H1 (cell line): Measurements from ENCODE around the gene MCF2L2.

Experiments used
- ASH2L ChIP-seq: fragments of 200-600, 300-600 bp; sonication (generic); IDR thresholded peaks from one replicate; pipeline ENCODE4 v1.7.1; 2017; ENCODE audit warnings: low read length
- CEBPB ChIP-seq: IDR thresholded peaks from 2 replicates; pipeline ENCODE4 v1.6.1; 2012; ENCODE audit warnings: low read depth, low read length
- CTCF ChIP-seq, 3 experiments: IDR thresholded peaks; 1 replicate in 2 of 3; 2 replicates in 1 of 3; pipeline versions ENCODE4 v1.5.1 to v1.6.1; 2011; ENCODE audit warnings: low read length in 3 of 3, mild to moderate bottlenecking in 3 of 3, inconsistent platforms in 2 of 3, low read depth in 1 of 3, moderate library complexity in 1 of 3; ENCODE audit not compliant: insufficient read depth in 1 of 3; ENCODE audit errors: control extremely low read depth in 1 of 3
- EP300 ChIP-seq, 2 experiments: IDR thresholded peaks; 1 replicate in 1 of 2; 2 replicates in 1 of 2; pipeline ENCODE4 v1.6.1; 2011 to 2012; ENCODE audit warnings: low read depth in 2 of 2, low read length in 2 of 2, mild to moderate bottlenecking in 2 of 2, borderline replicate concordance in 1 of 2, inconsistent platforms in 1 of 2, moderate library complexity in 1 of 2
- GTF2F1 ChIP-seq: IDR thresholded peaks from 2 replicates; pipeline ENCODE4 v1.6.1; 2012; ENCODE audit warnings: low read depth, low read length, improper control_type of control experiment, borderline replicate concordance
- KDM1A ChIP-seq: fragments of 200-600, 300-600 bp; sonication (generic); IDR thresholded peaks from 2 replicates; pipeline ENCODE4 v1.7.1; 2016; ENCODE audit warnings: mild to moderate bottlenecking, low read length, borderline replicate concordance
- PHF8 ChIP-seq: fragments of 200-600 bp; sonication (generic); conservative IDR thresholded peaks from 2 replicates; pipeline ENCODE4 v1.7.1; 2012; ENCODE audit warnings: low read depth, mild to moderate bottlenecking, inconsistent platforms, low read length, moderate library complexity
- POLR2A ChIP-seq, 2 experiments: IDR thresholded peaks; 1 replicate in 1 of 2; 2 replicates in 1 of 2; pipeline ENCODE4 v1.6.1; 2011; ENCODE audit warnings: low read depth in 2 of 2, low read length in 2 of 2, mild to moderate bottlenecking in 2 of 2; ENCODE audit errors: control extremely low read depth in 1 of 2
- POLR2AphosphoS5 ChIP-seq: IDR thresholded peaks from 2 replicates; pipeline ENCODE4 v1.6.1; 2011; ENCODE audit warnings: low read depth, low read length
- RAD21 ChIP-seq, 2 experiments: IDR thresholded peaks in 1 of 2; conservative IDR thresholded peaks in 1 of 2; 2 replicates each; pipeline ENCODE4 v1.6.1; 2011; ENCODE audit warnings: low read depth in 2 of 2, low read length in 2 of 2, improper control_type of control experiment in 1 of 2, inconsistent platforms in 1 of 2, mild to moderate bottlenecking in 1 of 2, moderate library complexity in 1 of 2
- RFX5 ChIP-seq: IDR thresholded peaks from 2 replicates; pipeline ENCODE4 v1.6.1; 2011; ENCODE audit warnings: low read depth, low read length, improper control_type of control experiment, borderline replicate concordance
- TF ChIP-seq, protein P1 (sequence below): IDR thresholded peaks from 2 replicates; pipeline ENCODE4 v1.6.1; 2011; ENCODE audit warnings: low read depth, mild to moderate bottlenecking, low read length; ENCODE audit not compliant: insufficient read depth

GRCh38 chr3:183181606-183182005, 246.8 kb downstream of the MCF2L2 start:
- TF ChIP-seq ASH2L, result no peak
- TF ChIP-seq CTCF (IDR thresholded peaks at IDR 0.05; ENCODE audit: control extremely low read depth in 1 of 3, insufficient read depth in 1 of 3, low read depth in 1 of 3, low read length in 3 of 3), result no peak
- TF ChIP-seq KDM1A, result no peak
- no peak for TF ChIP-seq RFX5
- TF ChIP-seq PHF8, result no peak
- no peak for TF ChIP-seq POLR2A (IDR thresholded peaks at IDR 0.05; ENCODE audit: control extremely low read depth in 1 of 2, low read depth in 2 of 2, low read length in 2 of 2)
- no peak for TF ChIP-seq POLR2AphosphoS5
- no peak for TF ChIP-seq EP300 (IDR thresholded peaks at IDR 0.05; ENCODE audit: borderline replicate concordance in 1 of 2, low read depth in 2 of 2, low read length in 2 of 2)
- no peak for TF ChIP-seq GTF2F1
- TF ChIP-seq, protein P1, sequence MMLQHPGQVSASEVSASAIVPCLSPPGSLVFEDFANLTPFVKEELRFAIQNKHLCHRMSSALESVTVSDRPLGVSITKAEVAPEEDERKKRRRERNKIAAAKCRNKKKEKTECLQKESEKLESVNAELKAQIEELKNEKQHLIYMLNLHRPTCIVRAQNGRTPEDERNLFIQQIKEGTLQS, result no peak
- TF ChIP-seq RAD21 (IDR thresholded peaks at IDR 0.05 in 1 of 2, conservative IDR thresholded peaks at IDR 0.05 in 1 of 2; ENCODE audit: low read depth in 2 of 2, low read length in 2 of 2), result no peak
- no peak for TF ChIP-seq CEBPB
